GM13977 (cell line): ENCODE data around the gene F5.

Experiments
- DNase-seq: peaks from one replicate; pipeline ENCODE4 v3.0.0; 2012; ENCODE audit warnings: low spot score
- in situ Hi-C: fragments of 300-500 bp; cut with MboI; formaldehyde crosslinking; loops from one replicate; pipeline ENCODE4 v1.12.0; 2022; ENCODE audit warnings: low sequenced_read_pairs, low pct_unique_long_range_greater_than_20kb, mixed read lengths, inconsistent platforms; ENCODE audit not compliant: unreplicated experiment
- TF ChIP-seq, protein P1 (sequence below): IDR thresholded peaks from 2 replicates; pipeline ENCODE4 v1.5.1; 2012; ENCODE audit warnings: mild to moderate bottlenecking, control low read depth; ENCODE audit not compliant: insufficient read depth; ENCODE audit errors: extremely low read depth, missing control alignments

Gene F5

DNA sequence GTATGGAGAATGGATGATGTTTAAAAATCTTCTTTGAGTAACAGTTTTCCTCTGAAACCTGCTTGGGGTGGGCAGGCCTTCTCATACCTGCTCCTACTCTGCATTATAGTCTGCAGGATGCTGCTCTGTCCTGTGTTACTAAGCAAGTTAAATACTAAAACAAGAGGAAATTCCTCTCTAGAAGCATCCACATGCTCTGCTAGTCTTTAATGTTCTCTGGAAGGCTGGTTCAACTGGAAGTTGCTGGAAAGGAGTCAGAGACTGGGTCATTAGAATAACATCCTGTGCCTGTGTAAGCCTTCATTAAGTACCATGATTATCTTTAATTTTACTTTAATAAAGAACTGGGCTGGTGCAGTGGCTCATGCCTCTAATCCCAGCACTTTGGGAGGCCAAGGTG, 37.8 kb upstream of the F5 start:
- no peak for DNase-seq
- in situ Hi-C loops: no loop called here

DNA sequence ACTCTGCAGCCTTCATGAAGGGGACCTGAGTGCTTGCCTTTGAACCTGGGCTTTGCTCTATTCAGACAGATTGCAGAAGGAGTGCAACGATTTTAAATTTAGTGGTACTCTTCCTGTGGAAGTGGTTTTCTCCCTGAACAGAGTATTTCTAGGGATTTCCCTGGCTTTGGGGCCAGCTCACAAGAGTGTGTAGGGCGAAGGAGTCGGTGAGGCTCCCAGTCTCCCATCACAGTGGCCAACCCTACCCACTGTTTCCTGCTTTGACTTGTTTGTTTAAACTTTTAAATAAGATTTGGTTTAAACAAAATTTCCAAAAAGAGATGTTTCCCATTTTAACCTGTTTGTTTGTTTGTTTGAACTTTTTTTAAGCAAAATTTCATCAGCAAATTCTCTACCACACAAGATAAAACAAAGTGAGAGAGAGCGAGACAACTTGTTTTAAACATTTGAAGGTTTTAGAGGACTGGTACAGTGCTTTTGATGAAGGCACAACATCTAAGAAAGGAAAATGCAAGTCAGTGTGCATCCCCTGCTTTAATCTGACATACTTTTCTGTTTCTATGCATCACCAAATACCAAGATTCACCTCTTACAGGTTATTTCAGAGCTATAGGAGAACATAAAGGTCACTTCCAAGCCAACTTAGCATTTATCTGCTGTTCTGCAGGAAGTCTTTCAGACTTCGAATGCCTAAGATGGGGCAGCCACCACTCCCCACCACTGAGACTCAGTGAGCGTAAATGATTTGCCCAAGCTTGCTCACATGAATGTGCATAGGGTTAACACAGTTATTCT, 37.0 kb upstream of the F5 start:
- in situ Hi-C loops: no loop called here
- TF ChIP-seq, protein P1, sequence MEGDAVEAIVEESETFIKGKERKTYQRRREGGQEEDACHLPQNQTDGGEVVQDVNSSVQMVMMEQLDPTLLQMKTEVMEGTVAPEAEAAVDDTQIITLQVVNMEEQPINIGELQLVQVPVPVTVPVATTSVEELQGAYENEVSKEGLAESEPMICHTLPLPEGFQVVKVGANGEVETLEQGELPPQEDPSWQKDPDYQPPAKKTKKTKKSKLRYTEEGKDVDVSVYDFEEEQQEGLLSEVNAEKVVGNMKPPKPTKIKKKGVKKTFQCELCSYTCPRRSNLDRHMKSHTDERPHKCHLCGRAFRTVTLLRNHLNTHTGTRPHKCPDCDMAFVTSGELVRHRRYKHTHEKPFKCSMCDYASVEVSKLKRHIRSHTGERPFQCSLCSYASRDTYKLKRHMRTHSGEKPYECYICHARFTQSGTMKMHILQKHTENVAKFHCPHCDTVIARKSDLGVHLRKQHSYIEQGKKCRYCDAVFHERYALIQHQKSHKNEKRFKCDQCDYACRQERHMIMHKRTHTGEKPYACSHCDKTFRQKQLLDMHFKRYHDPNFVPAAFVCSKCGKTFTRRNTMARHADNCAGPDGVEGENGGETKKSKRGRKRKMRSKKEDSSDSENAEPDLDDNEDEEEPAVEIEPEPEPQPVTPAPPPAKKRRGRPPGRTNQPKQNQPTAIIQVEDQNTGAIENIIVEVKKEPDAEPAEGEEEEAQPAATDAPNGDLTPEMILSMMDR: no peak
- no peak for DNase-seq

More for the DNA sequence above, 37.8 kb upstream of the F5 start:
- TF ChIP-seq, protein P1: no peak

DNA sequence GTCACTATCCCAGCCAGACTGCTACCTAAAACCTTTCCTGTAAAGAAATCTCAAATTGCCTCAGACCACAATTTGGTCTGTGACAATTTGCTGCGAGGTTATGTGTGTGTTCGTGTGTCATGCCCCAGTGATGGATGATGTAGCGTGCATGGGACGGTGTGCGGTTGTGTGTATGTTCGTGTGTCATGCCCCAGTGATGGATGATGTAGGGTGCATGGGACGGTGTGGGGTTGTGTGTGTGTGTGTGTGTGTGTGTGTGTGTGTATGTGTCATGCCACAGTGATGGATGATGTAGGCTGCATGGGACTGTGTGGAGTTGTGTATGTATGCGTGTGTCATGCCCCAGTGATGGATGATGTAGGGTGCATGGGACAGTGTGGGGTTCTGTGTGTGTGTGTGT, 34.3 kb upstream of the F5 start:
- in situ Hi-C loops: no loop called here
- TF ChIP-seq, protein P1: no peak
- no peak for DNase-seq

DNA sequence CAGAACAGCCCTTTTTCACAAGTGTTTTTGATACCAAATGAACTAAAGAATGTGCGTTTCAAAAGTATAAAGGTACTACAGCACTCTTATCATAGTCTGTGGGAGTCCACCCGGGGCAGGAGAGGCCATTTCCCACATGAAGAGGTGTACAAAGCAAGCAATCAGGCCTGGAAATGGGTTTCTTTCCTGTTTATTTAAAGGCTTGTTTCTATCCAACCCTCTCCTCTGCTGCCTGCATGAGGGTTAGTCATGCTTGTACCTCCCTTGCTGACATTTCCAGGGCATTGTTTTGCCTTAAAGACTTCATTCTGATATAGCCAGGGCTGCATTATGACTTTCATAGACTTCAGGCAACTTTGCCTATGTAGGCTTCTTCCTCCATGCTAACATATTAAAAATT, 32.1 kb upstream of the F5 start:
- DNase-seq: no peak
- in situ Hi-C loops: no loop called here
- TF ChIP-seq, protein P1: no peak

DNA sequence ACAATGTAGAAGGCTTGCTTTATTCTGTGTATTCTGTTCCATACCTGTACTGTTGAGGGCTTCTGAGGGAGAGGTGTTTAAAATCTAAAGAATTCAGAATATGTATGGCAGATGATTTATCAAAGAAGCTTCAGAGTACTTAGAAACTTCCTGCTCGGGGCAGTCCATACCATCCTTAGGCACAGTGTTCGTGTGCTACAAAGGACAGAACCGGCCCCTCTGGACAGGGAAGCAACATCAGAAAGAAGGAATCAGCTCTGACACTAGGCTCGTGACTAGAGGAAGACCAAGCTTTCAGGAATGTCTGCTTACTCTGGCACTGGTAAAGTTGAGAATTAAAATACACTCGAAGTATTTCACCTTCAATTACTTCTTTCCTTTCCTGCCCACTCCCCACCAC, 29.5 kb upstream of the F5 start:
- no peak for DNase-seq
- TF ChIP-seq, protein P1: no peak
- in situ Hi-C loops: no loop called here

DNA sequence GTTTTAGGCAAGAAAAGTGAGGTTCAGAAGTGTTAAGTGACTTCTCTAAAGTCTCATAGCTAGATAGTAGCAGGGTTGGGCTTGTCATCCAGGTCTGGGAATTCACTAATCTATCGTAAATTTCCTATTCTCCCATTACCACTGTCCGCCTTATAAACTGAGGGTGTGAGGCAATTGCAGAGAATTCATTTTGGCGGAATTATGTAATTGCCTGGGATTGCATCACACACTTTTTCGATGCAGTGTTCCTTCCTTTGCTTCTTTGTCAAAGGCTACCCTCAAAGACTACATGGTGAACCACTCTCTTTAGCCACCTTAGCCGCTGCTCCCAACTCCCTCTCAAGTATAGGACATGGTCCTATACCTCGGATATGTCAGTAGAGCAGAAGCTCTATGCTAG, 24.6 kb upstream of the F5 start:
- in situ Hi-C loops: no loop called here
- DNase-seq: no peak
- TF ChIP-seq, protein P1: no peak
